Neural cell (in vitro differentiated cells): ENCODE data around the gene MYO1F. TPM values are rescaled to one million over a fixed set of nuclear protein-coding genes. Genes with fewer than 3 reads are reported as not detected.

Experiments
- H2AFZ ChIP-seq: fragments of 200-600, 300-800 bp; sonication (generic), shearing (Covaris generic); 2 replicates; pipeline ENCODE4 v1.6.0; 2014; ENCODE audit warnings: low read depth, mild to moderate bottlenecking, antibody characterized with exemption, low read length, moderate library complexity
- H3F3A ChIP-seq: fragments of 200-600 bp; shearing (Covaris generic); 2 replicates; pipeline ENCODE4 v1.6.1; 2016; ENCODE audit warnings: mild to moderate bottlenecking, moderate library complexity, mixed read lengths, antibody characterized with exemption, low read length; ENCODE audit not compliant: insufficient read depth, poor library complexity, severe bottlenecking
- H3K27ac ChIP-seq: fragments of 200-600, 300-800 bp; sonication (generic), shearing (Covaris generic); 2 replicates; pipeline ENCODE4 v1.5.1; 2014; ENCODE audit warnings: mild to moderate bottlenecking, low read length, moderate library complexity
- H3K27me3 ChIP-seq: fragments of 300-800, 200-600 bp; sonication (generic), shearing (Covaris generic); 2 replicates; pipeline ENCODE4 v1.6.0; 2014; ENCODE audit warnings: mild to moderate bottlenecking, low read depth, low read length, moderate library complexity; ENCODE audit not compliant: insufficient read depth
- H3K36me3 ChIP-seq: fragments of 300-800, 200-600 bp; sonication (generic), shearing (Covaris generic); 2 replicates; pipeline ENCODE4 v1.5.1; 2014; ENCODE audit warnings: mild to moderate bottlenecking, antibody characterized with exemption, low read length, moderate library complexity; ENCODE audit not compliant: insufficient read depth
- H3K4me2 ChIP-seq: fragments of 300-800, 200-600 bp; sonication (generic), shearing (Covaris generic); 2 replicates; pipeline ENCODE4 v1.6.0; 2014; ENCODE audit warnings: mild to moderate bottlenecking, low read length
- H3K4me3 ChIP-seq: fragments of 300-800, 200-600 bp; sonication (generic), shearing (Covaris generic); 2 replicates; pipeline ENCODE4 v1.5.1; 2014; ENCODE audit warnings: mild to moderate bottlenecking, low read length, moderate library complexity
- H3K79me2 ChIP-seq: fragments of 200-600 bp; shearing (Covaris generic); replicated peaks from 2 replicates; pipeline ENCODE4 v1.6.0; 2014; ENCODE audit warnings: mild to moderate bottlenecking, low read length, moderate library complexity; ENCODE audit not compliant: insufficient read depth
- H3K9ac ChIP-seq: fragments of 300-800, 200-600 bp; sonication (generic), shearing (Covaris generic); 2 replicates; pipeline ENCODE4 v1.6.1; 2016; ENCODE audit warnings: mild to moderate bottlenecking, low read length, mixed read lengths
- H3K9me2 ChIP-seq: fragments of 200-600 bp; shearing (Covaris generic); 2 replicates; pipeline ENCODE4 v1.6.1; 2016; ENCODE audit warnings: mild to moderate bottlenecking, low read length, mixed read lengths; ENCODE audit not compliant: insufficient read depth
- H3K9me3 ChIP-seq: fragments of 200-600, 300-800 bp; sonication (generic), shearing (Covaris generic); 2 replicates; pipeline ENCODE4 v1.6.1; 2016; ENCODE audit warnings: mild to moderate bottlenecking, mixed run types, low read length, moderate library complexity, mixed read lengths
- H4K20me1 ChIP-seq: fragments of 200-600 bp; shearing (Covaris generic); 2 replicates; pipeline ENCODE4 v1.6.1; 2016; ENCODE audit warnings: mild to moderate bottlenecking, mixed run types; ENCODE audit not compliant: insufficient read depth
- CTCF ChIP-seq: fragments of 450-650 bp; IDR thresholded peaks from 2 replicates; pipeline ENCODE4 v1.5.1; 2014; ENCODE audit warnings: antibody characterized with exemption, mild to moderate bottlenecking, moderate library complexity; ENCODE audit not compliant: poor library complexity, severe bottlenecking
- EP300 ChIP-seq: fragments of 450-650 bp; conservative IDR thresholded peaks from 2 replicates; pipeline ENCODE4 v1.6.1; 2014; ENCODE audit warnings: antibody characterized with exemption, mild to moderate bottlenecking, moderate library complexity; ENCODE audit not compliant: poor library complexity, severe bottlenecking
- EZH2 ChIP-seq: fragments of 200-600, 300-800 bp; shearing (Covaris generic), sonication (generic); IDR thresholded peaks from 2 replicates; pipeline ENCODE4 v1.6.1; 2014; ENCODE audit warnings: antibody characterized with exemption, low read length, borderline replicate concordance, mild to moderate bottlenecking; ENCODE audit not compliant: insufficient read depth, poor library complexity, severe bottlenecking
- MXI1 ChIP-seq: fragments of 450-650 bp; conservative IDR thresholded peaks from 2 replicates; pipeline ENCODE4 v1.6.1; 2014; ENCODE audit warnings: antibody characterized with exemption, mild to moderate bottlenecking; ENCODE audit not compliant: poor library complexity, severe bottlenecking
- POLR2AphosphoS5 ChIP-seq: IDR thresholded peaks from 2 replicates; pipeline ENCODE4 v1.6.1; 2012
- RAD21 ChIP-seq: fragments of 450-650 bp; conservative IDR thresholded peaks from 2 replicates; pipeline ENCODE4 v1.6.1; 2014; ENCODE audit warnings: antibody characterized with exemption, mild to moderate bottlenecking, moderate library complexity
- SMC3 ChIP-seq: fragments of 450-650 bp; conservative IDR thresholded peaks from 2 replicates; pipeline ENCODE4 v1.6.1; 2014; ENCODE audit warnings: antibody characterized with exemption, mild to moderate bottlenecking, moderate library complexity; ENCODE audit not compliant: poor library complexity
- TAF1 ChIP-seq: IDR thresholded peaks from 2 replicates; pipeline ENCODE4 v1.6.1; 2012; ENCODE audit warnings: low read depth
- polyA plus RNA-seq: library from polyadenylated mRNA; depleted of rRNA; stranded (reverse); fragments of >200 nt; gene quantifications from 2 replicates; pipeline ENCODE4 v1.2.3, GENCODE V29; 2014
- TF ChIP-seq, protein P1 (sequence below): IDR thresholded peaks from 2 replicates; pipeline ENCODE4 v1.6.1; 2012; ENCODE audit warnings: borderline replicate concordance

The MYO1F gene
- polyA plus RNA-seq, 1 donor from 2014 or later: 0.40 TPM

GRCh38 chr19:8478598-8478997, 98.6 kb downstream of the MYO1F start:
- H3K9me2 ChIP-seq: no peaks in the 10 kb centered on the region
- no peak for TF ChIP-seq MXI1
- no peak for TF ChIP-seq SMC3
- TF ChIP-seq CTCF: no peak
- no peak for TF ChIP-seq RAD21
- TF ChIP-seq EP300: no peak
- TF ChIP-seq, protein P1, sequence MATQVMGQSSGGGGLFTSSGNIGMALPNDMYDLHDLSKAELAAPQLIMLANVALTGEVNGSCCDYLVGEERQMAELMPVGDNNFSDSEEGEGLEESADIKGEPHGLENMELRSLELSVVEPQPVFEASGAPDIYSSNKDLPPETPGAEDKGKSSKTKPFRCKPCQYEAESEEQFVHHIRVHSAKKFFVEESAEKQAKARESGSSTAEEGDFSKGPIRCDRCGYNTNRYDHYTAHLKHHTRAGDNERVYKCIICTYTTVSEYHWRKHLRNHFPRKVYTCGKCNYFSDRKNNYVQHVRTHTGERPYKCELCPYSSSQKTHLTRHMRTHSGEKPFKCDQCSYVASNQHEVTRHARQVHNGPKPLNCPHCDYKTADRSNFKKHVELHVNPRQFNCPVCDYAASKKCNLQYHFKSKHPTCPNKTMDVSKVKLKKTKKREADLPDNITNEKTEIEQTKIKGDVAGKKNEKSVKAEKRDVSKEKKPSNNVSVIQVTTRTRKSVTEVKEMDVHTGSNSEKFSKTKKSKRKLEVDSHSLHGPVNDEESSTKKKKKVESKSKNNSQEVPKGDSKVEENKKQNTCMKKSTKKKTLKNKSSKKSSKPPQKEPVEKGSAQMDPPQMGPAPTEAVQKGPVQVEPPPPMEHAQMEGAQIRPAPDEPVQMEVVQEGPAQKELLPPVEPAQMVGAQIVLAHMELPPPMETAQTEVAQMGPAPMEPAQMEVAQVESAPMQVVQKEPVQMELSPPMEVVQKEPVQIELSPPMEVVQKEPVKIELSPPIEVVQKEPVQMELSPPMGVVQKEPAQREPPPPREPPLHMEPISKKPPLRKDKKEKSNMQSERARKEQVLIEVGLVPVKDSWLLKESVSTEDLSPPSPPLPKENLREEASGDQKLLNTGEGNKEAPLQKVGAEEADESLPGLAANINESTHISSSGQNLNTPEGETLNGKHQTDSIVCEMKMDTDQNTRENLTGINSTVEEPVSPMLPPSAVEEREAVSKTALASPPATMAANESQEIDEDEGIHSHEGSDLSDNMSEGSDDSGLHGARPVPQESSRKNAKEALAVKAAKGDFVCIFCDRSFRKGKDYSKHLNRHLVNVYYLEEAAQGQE: no peak
- no peak for TF ChIP-seq POLR2AphosphoS5
- TF ChIP-seq EZH2: no peak
- no peak for TF ChIP-seq TAF1
- H3F3A ChIP-seq: no peaks in the 10 kb centered on the region
- no peaks in the 10 kb centered on the region for H3K27me3 ChIP-seq
- no peak overlapping the region for H3K4me3 ChIP-seq
- H4K20me1 ChIP-seq: peaks cover 30% of the 10 kb centered on the region
- H2AFZ ChIP-seq: no peak overlapping the region
- no peaks in the 10 kb centered on the region for H3K36me3 ChIP-seq
- peaks cover 55% of the 10 kb centered on the region for H3K79me2 ChIP-seq
- no peaks in the 10 kb centered on the region for H3K9me3 ChIP-seq
- H3K27ac ChIP-seq: no peak overlapping the region
- no peak overlapping the region for H3K9ac ChIP-seq
- H3K4me2 ChIP-seq: no peak overlapping the region

GRCh38 chr19:8477889-8478288, 99.4 kb downstream of the MYO1F start:
- Histone ChIP-seq H3K9me3 (no peaks in the 10 kb centered on the region), H2AFZ (no peak overlapping the region), H3K27ac (no peak overlapping the region), H3K36me3 (no peaks in the 10 kb centered on the region), H3K9me2 (no peaks in the 10 kb centered on the region), H4K20me1 (peaks cover 27% of the 10 kb centered on the region), H3K4me3 (no peak overlapping the region), H3K27me3 (no peaks in the 10 kb centered on the region), H3F3A (no peaks in the 10 kb centered on the region), H3K4me2 (no peak overlapping the region), H3K79me2 (peaks cover 55% of the 10 kb centered on the region), H3K9ac (no peak overlapping the region)
- TF ChIP-seq, protein P1: no peak
- TF ChIP-seq POLR2AphosphoS5: no peak
- TF ChIP-seq EP300: no peak
- no peak for TF ChIP-seq TAF1
- TF ChIP-seq CTCF: no peak
- no peak for TF ChIP-seq EZH2
